HG03575 (cell line): Measurements from ENCODE around the gene APC2.

Experiments
- ATAC-seq: cut with Tn5 transposase; IDR thresholded peaks from one replicate; pipeline ENCODE4 v1.9.1; 2021; ENCODE audit not compliant: unreplicated experiment, insufficient number of reproducible peaks, low FRiP score; ENCODE audit errors: extremely low read depth

APC2 gene

DNA sequence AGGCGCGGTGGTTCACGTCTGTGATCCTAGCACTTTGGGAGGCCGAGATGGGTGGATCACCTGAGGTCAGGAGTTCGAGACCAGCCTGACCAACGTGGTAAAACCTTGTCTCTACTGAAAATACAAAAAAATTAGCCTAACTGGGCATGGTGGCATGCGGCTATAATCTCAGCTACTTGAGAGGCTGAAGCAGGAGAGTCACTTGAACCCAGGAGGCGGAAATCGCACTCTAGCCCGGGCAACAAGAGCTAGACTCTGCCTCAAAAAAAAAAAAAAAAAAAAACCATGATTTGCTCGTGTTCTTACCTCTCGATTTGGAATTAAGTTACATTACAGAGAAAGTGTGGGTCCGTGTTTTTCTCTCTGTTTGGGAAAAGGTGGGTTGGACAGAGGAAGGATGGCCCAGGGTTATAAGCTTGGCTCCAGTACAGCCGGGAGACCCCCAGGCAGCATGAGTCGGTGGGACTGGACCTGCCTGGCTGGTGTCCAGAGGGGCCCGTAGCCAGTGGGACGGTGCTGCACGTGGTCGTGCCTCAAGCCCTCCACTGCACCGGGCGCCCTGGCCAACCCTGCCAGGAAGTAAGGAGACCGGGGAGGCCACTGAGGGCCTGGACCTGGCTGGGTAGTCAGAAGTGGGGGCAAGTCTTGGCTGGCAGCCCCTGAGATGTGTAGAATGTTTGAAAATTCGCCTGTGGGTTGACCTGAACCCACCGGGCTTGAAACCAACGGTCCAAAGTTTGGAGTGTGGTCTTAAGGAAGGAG lies 8.1 kb upstream of the APC2 start:
- ATAC-seq: no peak

DNA sequence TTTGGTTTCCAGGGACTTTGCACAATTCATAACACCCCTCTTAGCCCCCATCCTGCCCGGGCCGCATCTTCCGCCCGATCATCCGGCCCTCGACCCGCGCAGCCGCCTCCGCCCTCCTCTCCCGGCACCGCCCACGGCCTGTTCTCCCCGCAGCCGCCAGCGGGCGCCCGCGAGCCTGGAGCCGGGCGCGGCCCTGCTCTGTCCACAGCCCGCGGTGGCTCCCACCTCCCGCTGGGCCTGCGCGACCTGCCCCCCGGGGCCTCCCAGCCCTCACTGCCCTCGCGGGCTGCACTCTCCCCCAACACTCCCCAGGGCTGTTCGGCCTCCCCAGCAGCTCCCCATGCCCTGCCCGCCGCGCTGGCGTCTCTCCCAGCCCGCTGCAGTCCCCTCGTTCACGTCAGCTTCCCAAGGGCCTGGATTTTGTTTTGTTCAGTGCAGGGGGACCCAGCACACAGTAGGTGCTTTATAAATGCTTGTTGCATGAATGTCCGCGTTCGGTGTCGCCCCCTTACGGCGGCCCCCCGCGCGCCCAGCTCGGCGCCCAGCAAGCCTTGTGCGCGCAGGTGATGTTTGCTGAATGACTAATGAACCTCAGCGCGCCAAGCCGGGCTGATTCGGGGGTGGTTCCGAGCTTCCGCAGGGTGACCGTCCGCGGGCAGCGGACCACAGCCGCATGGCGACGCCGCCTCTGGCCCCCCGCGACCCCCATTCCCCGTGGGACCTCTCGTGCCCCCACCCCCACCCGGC lies 4.6 kb upstream of the APC2 start:
- no peak for ATAC-seq

DNA sequence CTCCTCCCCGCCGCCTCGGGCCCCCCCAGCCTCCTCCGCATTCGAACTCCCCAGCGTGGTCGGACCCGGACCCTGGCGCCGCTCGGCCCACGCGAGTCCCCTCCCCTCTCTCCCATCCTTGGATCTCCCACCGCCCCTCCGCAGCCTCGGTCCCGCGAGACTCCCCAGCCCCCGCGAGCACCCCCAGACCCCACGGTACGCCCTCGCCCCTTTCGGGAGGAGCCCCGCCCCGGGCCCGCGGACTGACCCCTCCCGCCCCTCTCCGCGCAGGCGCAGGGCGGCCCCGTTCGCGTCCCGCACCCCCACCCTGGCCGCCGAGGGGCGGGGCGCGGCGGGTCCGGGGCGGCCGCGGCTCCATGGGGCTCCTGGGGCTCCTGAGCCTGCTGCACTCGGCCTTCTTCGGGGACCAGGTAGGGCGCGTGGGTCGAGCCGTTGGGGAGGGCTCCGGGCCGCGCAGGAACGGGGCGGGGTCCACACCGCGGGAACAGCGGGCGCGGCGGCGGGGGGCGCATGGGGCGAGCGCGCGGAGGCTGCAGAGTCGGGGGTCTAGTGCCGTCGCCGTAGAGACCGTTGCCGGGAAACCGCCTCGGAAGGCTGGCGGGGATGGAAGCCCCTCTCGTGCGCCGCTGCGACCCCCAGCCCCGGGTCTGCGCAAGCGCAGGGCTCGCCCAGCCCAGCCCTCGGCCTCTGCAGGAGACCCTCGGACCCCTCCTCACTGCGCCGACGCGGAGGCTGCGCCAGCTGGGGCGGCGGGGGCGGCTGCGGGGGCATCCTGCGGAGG lies 3.8 kb upstream of the APC2 start:
- no peak for ATAC-seq

GRCh38 chr19:1446713-1447481 lies 3.0 kb upstream of the APC2 start:
- ATAC-seq: no peak

GRCh38 chr19:1447504-1447903 lies 2.4 kb upstream of the APC2 start:
- no peak for ATAC-seq

DNA sequence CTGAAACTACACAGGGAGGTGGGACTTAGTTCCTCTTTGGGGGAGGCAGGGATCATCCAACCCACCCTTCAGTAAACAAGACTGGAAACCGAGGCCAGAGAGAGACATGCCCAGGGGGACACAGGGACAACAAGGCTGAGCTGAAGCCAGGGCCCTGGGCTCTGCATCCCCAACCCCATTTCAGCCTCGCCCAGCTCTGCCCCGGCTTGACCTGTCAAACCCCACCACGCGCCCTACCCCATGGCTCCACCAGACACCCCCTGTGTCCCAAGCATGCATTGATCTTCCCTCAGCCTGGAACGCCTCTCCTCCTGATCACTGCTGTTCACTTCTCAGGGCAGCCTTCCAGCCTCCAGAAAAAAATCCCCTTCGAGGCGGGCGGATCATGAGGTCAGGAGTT lies 2.0 kb upstream of the APC2 start:
- no peak for ATAC-seq

- ATAC-seq: no peak
These were observed 1.1 kb downstream of the APC2 start for GRCh38 chr19:1450735-1451731.

- no peak for ATAC-seq
These were observed 2.2 kb downstream of the APC2 start for GRCh38 chr19:1451916-1452801.

- no peak for ATAC-seq
These were observed 3.0 kb downstream of the APC2 start for GRCh38 chr19:1452802-1453524.

- ATAC-seq: no peak
These were observed 3.8 kb downstream of the APC2 start for GRCh38 chr19:1453525-1454364.

- ATAC-seq: no peak
These were observed 5.0 kb downstream of the APC2 start for GRCh38 chr19:1455002-1455335.

DNA sequence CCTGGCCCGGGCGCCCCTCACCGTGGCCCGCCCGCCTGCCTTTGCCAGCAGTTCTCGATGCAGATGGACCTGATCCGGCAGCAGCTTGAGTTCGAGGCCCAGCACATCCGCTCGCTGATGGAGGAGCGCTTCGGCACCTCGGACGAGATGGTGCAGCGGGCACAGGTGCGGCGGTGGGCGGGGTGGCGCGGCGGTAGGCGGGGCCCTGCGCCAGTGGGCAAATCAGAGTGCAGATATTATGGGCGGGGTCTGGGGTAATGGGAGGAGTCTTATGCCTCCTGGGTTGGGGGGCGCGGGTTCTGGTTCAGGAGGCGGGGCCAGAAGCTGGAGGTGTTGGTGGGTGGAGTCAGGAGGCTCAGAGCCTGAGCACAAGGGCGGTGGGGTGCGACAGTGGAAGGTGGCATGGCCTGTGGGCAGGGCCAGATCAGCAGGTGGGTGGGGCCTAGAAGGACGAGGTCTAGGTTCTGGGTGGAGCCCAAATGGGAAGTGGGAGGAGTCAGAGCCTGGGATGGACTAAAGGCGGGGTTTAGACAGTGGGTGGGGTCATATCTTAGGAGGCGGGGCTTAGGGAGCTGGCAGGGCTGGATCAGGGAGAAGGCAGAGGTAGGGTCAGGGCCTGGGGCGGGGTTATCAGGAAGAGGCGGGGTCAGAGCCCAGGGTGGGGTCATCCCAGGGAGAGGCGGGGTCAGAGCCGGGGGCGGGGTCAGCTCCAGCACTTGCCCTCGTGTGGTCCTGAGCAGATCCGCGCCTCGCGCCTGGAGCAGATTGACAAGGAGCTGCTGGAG lies 5.6 kb downstream of the APC2 start:
- ATAC-seq: no peak

DNA sequence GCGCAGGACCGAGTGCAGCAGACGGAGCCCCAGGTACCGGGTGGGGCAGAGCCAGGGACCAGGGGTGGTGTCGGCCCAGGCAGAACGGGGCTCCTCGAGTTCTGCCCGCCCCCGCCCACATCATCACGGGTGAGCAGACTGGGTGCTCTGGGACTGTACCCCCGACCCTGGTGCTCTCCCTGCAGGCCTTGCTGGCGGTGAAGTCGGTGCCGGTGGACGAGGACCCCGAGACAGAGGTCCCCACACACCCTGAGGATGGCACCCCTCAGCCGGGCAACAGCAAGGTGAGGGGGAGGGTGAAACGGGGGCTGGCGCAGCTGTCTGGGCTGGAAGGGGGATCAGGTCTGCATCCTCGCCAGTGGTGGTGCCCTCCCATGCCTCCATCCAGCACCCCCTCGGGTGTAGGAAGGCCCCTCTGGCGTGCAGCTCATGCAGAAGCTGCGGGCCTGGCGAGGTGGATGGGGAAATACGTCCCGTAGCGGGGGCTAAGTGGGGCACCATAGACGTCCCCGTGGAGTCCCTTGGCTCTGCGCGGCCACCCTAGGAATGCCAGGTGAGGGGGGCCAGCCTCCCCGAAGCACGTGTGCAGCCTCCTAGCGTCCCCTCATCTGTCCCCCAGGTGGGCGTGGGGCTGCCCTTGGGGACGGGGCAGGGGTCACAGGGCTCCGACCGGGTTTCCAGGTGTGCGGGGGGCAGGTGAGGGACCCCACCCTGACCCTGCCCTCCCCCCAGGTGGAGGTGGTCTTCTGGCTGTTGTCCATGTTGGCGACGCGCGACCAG lies 6.4 kb downstream of the APC2 start:
- ATAC-seq: no peak

DNA sequence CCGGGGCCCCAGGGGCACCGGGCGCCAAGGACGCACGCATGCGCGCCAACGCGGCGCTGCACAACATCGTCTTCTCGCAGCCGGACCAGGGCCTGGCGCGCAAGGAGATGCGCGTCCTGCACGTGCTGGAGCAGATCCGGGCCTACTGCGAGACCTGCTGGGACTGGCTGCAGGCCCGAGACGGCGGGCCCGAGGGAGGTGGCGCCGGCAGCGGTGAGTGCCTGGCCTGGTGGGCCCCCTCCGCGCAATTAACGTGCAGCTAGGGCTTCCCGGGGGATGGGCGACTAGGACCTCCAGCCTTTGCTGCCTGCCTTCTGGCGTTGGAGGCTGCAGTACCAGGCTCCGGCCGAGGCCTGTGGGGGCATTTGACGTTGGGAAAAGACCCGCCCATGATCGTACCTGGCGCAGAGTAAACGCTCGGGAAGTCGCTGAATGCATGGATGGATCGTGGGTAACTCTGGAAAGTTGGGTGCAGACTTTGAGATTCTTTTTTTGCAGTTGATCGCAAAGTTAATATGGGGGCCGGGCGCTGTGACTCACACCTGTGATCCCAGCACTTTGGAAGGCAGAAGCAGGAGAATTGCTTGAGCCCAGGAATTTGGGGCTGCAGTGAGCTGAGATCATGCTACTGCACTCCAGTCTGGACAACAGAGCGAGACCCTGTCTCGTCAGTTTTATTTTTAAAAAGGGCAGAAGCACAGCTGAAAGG lies 7.3 kb downstream of the APC2 start:
- no peak for ATAC-seq
